AG09319 (cell line): ENCODE results near the gene CELF6.

Experiments used
- DNase-seq: peaks from one replicate; pipeline ENCODE4 v3.0.0-alpha.2; 2010; ENCODE audit warnings: low read depth; ENCODE audit errors: extremely low read depth
- TF ChIP-seq, protein P1 (sequence below): IDR thresholded peaks from 2 replicates; pipeline ENCODE4 v1.5.1; 2011; ENCODE audit warnings: low read depth, mild to moderate bottlenecking, inconsistent platforms, low read length, moderate library complexity

The CELF6 gene

DNA sequence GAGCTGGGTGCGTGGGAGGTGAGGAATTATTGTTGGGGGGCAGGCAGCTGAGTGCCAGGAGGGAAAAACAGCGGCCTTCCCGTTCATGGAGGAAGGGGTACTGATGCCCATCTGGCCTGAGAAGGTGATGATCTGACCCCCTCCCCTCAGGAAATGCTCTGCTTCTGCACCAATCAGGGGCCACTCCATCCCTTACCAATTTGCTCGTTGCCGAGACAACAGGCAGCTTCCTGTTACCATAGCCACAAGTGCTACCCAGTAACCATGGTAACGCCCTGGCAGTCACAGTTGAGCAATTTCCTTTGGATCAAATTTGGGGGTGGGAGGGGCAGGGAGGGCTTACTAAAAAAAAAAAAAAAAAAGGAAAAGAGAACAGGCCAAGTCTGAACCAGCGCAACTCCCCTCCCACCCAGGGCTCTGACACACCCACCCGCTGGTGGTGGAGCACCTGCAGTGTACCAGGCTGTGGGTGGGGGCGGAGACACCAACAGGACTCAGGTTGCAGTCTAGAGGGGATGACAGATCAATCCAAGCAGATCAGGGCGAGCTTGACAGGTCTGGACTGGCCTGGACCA is 13.7 kb downstream of the CELF6 start:
- no peak for DNase-seq

DNA sequence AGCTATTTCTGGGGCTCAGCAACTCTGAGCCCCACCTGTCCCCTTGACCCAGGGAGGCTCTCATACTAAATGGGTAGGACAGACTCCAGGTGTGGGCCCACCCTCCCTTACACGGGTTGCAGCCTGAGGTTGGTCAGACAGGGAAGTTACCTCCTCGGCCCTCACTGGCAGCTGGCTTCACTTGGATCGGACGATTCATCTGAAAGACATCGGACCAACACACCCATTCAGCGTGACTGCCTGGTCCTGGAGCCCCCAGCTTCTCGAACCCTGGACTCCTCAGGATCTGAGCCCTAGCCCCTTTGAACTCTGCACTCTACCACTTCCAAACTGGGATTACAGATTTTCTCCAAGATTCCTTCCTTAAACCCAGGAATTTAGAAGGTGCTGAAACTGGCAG is 15.4 kb downstream of the CELF6 start:
- DNase-seq: no peak
- TF ChIP-seq, protein P1, sequence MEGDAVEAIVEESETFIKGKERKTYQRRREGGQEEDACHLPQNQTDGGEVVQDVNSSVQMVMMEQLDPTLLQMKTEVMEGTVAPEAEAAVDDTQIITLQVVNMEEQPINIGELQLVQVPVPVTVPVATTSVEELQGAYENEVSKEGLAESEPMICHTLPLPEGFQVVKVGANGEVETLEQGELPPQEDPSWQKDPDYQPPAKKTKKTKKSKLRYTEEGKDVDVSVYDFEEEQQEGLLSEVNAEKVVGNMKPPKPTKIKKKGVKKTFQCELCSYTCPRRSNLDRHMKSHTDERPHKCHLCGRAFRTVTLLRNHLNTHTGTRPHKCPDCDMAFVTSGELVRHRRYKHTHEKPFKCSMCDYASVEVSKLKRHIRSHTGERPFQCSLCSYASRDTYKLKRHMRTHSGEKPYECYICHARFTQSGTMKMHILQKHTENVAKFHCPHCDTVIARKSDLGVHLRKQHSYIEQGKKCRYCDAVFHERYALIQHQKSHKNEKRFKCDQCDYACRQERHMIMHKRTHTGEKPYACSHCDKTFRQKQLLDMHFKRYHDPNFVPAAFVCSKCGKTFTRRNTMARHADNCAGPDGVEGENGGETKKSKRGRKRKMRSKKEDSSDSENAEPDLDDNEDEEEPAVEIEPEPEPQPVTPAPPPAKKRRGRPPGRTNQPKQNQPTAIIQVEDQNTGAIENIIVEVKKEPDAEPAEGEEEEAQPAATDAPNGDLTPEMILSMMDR: no peak

More for the DNA sequence above, 13.7 kb downstream of the CELF6 start:
- TF ChIP-seq, protein P1: no peak

DNA sequence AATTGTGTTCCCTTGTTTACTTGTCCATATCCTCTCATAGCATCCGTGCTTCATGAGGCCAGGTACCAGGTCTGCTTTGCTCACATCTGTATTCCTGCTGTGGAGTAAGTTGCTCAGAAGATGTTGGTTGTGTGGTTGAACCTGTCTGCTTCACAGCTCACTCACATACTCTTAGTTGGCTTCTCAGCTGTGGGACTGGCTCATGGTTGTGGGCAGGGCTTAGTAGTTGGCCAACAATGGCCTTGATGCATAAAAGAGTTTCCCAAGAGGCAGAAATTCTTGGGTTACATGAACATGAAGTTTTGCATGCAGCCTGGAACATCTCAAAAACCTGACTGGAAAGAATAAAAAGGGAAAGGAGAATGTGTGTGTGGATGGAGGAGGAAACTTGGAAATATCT is 17.0 kb downstream of the CELF6 start:
- TF ChIP-seq, protein P1: no peak

DNA sequence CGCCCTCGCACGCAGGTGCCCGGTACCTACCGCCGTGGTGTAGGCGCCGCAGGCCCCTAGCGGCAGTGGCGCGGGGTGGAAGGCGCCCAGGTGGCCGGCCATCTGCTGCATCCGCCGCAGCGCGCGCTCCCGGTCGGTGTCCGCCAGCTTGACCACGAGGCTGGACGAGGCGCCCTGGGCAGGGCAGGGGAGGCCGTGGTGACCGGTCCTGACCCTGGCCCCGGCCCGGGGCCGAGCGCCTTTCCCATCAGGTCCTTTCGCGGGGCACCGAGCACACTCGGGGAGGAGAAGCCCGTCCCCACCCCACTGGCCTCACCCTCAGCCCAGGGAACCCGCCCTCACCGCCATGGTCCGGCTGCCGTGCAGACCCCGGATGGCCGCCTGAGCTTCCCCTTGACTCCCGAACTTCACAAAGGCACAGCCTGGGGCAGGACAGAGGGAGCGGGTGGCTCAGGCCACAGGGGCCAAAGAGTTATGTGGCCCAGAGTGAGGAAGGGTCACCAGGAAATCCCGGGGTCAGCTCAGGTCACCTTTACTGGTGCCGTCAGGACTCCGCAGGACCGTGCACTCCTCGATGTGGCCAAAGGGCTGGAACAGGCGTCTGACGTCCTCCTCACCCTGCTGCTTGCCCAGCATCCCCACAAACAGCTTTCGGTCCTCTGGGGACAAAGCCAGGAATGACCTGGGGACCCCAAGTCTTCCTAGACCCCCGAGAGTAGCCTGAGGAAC is 30.2 kb downstream of the CELF6 start:
- TF ChIP-seq, protein P1: no peak
- DNase-seq: no peak

More for the DNA sequence above, 17.0 kb downstream of the CELF6 start:
- DNase-seq: no peak

DNA sequence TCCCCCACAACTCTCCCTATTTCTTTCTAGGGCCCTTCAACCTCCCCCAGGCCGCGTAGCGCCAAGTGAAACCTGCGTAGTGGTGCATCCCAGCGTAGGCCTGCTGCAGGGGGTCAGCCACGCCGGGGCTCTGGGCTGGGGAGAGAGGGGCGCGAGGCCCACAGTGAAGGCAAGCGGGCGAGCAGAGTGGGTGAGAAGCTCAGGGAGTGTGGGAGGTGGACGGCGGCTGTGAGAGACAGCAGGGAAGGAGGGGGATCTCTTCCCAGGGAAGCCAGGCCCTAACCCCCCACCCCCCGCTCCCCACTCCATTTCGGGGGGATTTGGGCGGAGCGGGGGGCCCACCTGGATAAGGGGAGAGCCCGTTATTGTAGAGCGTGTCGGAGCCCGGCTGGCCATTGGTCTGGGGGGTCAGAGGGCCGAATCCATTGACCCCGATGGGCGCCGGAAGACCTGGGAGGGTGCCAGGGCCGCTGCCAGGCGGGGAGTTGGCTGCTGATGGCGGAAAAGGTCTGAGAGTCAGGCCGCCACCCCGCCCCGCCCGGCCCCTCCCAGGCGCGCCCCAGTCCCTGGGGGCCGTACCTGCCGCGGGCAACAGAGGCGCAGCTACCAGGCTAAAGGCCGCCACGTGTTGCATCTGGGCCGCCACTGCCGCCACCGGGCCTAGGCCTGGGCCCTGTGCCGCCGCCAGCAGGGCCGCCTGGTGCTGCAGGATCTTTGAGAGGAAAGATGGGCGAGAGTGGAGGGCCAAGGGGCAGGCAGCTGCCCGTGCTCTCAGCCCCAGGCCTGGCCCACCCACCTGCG is 31.0 kb downstream of the CELF6 start:
- no peak for DNase-seq
- TF ChIP-seq, protein P1: no peak

DNA sequence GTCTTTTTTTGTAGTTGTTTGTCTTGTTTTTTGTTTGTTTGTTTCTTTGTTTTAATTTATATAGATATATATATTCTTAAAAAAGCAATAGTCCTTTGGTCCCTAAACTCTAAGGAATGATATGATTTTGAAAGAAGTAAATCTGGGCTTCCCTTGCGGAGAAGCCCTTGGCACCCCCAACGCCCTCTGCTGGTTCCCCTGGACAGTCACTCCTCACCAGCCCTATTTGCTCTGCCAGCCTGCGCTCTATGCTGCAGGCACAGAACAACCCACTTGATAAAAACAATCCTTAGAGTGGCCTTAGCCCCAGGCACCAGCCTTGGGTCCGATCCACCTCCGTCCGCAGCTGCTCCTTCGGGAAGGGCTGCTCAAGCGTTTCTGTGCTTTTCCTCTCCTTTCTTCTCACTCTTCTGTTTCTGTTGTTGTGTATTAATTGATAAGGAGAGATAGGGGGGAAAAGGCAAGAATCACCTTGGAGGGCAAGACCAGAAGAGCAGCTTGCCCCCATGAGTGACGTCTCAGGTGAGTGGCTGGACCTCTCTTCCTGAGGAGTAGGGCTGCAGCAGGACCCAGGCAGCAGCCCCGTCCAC is 33.9 kb downstream of the CELF6 start:
- TF ChIP-seq, protein P1: peak; percentile 46
- no peak for DNase-seq
